Measurements from ENCODE around the gene ZNF670. TPM values are rescaled to one million over a fixed set of nuclear protein-coding genes. Genes with fewer than 3 reads are reported as not detected.

The ZNF670 gene
- total RNA-seq, 3 donors from 2014 or later: 2.1 to 8.0 (median 4.9) TPM

- Histone ChIP-seq H3K4me1 (no peaks in the 10 kb centered on the region), H3K27ac (peak overlapping the region in 1 of 2 donors; percentile 93), H3K27me3 (no peaks in the 10 kb centered on the region), H3K36me3 (no peaks in the 10 kb centered on the region), H3K4me3 (no peak overlapping the region), H3K9me3 (no peaks in the 10 kb centered on the region)
- DNase-seq (ENCODE audit: low spot score in 2 of 2): no peak
- intact Hi-C loops (cut with DNase I; ENCODE audit: low total_unique reads): no loop called here
- TF ChIP-seq CTCF (IDR thresholded peaks at IDR 0.05) (no peak), POLR2AphosphoS5 (IDR thresholded peaks at IDR 0.05) (no peak), POLR2A (IDR thresholded peaks at IDR 0.05) (no peak)
Measured at GRCh38 chr1:247113733-247114271, 35.2 kb upstream of the ZNF670 start.

- Histone ChIP-seq H3K9me3 (no peaks in the 10 kb centered on the region), H3K36me3 (no peaks in the 10 kb centered on the region), H3K27me3 (no peaks in the 10 kb centered on the region), H3K4me1 (no peaks in the 10 kb centered on the region), H3K4me3 (no peak overlapping the region), H3K27ac (peak overlapping the region; percentile 78 to 93)
- no peak for DNase-seq (ENCODE audit: low spot score in 2 of 2)
- intact Hi-C loops (cut with DNase I; ENCODE audit: low total_unique reads): no loop called here
- TF ChIP-seq POLR2AphosphoS5 (IDR thresholded peaks at IDR 0.05) (no peak), CTCF (IDR thresholded peaks at IDR 0.05) (no peak), POLR2A (IDR thresholded peaks at IDR 0.05) (no peak)
Measured at GRCh38 chr1:247113094-247113497, 34.5 kb upstream of the ZNF670 start.

- TF ChIP-seq POLR2AphosphoS5 (IDR thresholded peaks at IDR 0.05) (no peak), POLR2A (IDR thresholded peaks at IDR 0.05) (no peak), CTCF (IDR thresholded peaks at IDR 0.05) (no peak)
- no peaks in the 10 kb centered on the region for H3K9me3 ChIP-seq
- H3K4me1 ChIP-seq: no peaks in the 10 kb centered on the region
- intact Hi-C loops (cut with DNase I; ENCODE audit: low total_unique reads): no loop called here
- no peaks in the 10 kb centered on the region for H3K27me3 ChIP-seq
- DNase-seq (ENCODE audit: low spot score in 2 of 2): no peak
- no peaks in the 10 kb centered on the region for H3K36me3 ChIP-seq
- H3K4me3 ChIP-seq: peak overlapping the region; percentile 76 to 98 (median 87)
- peak overlapping the region; percentile 78 to 93 for H3K27ac ChIP-seq
Measured at GRCh38 chr1:247112479-247112781, 33.8 kb upstream of the ZNF670 start.

- peak overlapping the region; percentile 76 to 98 (median 87) for H3K4me3 ChIP-seq
- intact Hi-C loops (cut with DNase I; ENCODE audit: low total_unique reads): no loop called here
Measured at GRCh38 chr1:247111700-247112478, 33.3 kb upstream of the ZNF670 start.

More at GRCh38 chr1:247111700-247112478, 33.3 kb upstream of the ZNF670 start:
- peak in 1 of 2 donors; percentile 66 for DNase-seq (ENCODE audit: low spot score in 2 of 2)
- no peaks in the 10 kb centered on the region for H3K9me3 ChIP-seq
- peak overlapping the region; percentile 78 to 93 for H3K27ac ChIP-seq
- no peaks in the 10 kb centered on the region for H3K36me3 ChIP-seq
- TF ChIP-seq POLR2AphosphoS5 (IDR thresholded peaks at IDR 0.05) (peak; percentile 11 to 51 (median 24)), CTCF (IDR thresholded peaks at IDR 0.05) (no peak), POLR2A (IDR thresholded peaks at IDR 0.05) (no peak)
- H3K27me3 ChIP-seq: no peaks in the 10 kb centered on the region
- no peaks in the 10 kb centered on the region for H3K4me1 ChIP-seq

Data from breast epithelium (tissue), 4 donors.